ENCODE measurements around the gene GNA12.

- TF ChIP-seq POLR2A (IDR thresholded peaks at IDR 0.05) = no peak
- no peak for TF ChIP-seq CTCF (IDR thresholded peaks at IDR 0.05)
These were observed 79.5 kb downstream of the GNA12 start for GRCh38 chr7:2764621-2765020.

Data from right lobe of liver (tissue), 4 donors.